GM23248 (cell line): ENCODE data around the gene LSM12.

ENCODE experiments used
- EZH2 ChIP-seq: fragments of 200-600 bp; sonication (generic); IDR thresholded peaks from 2 replicates; pipeline ENCODE4 v1.6.1; 2018; ENCODE audit warnings: antibody characterized with exemption, mild to moderate bottlenecking; ENCODE audit not compliant: insufficient read depth, poor library complexity, severe bottlenecking
- EZH2phosphoT487 ChIP-seq: fragments of 200-600 bp; sonication (generic); IDR thresholded peaks from 2 replicates; pipeline ENCODE4 v1.6.1; 2018; ENCODE audit warnings: antibody characterized with exemption, moderate library complexity, mild to moderate bottlenecking, low read depth; ENCODE audit not compliant: insufficient read depth

GRCh38 chr17:44008205-44008909, 58.1 kb downstream of the LSM12 start:
- no peak for TF ChIP-seq EZH2
- TF ChIP-seq EZH2phosphoT487 = no peak
